D721Med (cell line): ENCODE data around the gene NTNG1.

Experiments
- DNase-seq: peaks from one replicate; pipeline ENCODE4 v3.0.0; 2011; ENCODE audit warnings: low spot score; ENCODE audit not compliant: insufficient read length
- FAIRE-seq: peaks from 2 replicates; lab custom pipeline; 2011; peaks lifted over from hg19 to GRCh38; lab: Jason Lieb, UNC
- CTCF ChIP-seq: IDR thresholded peaks from 2 replicates; pipeline ENCODE4 v1.5.1; 2012; ENCODE audit warnings: mild to moderate bottlenecking, control low read depth; ENCODE audit not compliant: insufficient read depth; ENCODE audit errors: missing control alignments

NTNG1 gene

GRCh38 chr1:107244709-107245500, 104.1 kb downstream of the NTNG1 start:
- TF ChIP-seq CTCF, result no peak
- no peak for DNase-seq
- FAIRE-seq, result no peak

- TF ChIP-seq CTCF, result no peak
- FAIRE-seq (no peak), DNase-seq (no peak)
Measured at GRCh38 chr1:107246775-107247345, 106.0 kb downstream of the NTNG1 start.

DNA sequence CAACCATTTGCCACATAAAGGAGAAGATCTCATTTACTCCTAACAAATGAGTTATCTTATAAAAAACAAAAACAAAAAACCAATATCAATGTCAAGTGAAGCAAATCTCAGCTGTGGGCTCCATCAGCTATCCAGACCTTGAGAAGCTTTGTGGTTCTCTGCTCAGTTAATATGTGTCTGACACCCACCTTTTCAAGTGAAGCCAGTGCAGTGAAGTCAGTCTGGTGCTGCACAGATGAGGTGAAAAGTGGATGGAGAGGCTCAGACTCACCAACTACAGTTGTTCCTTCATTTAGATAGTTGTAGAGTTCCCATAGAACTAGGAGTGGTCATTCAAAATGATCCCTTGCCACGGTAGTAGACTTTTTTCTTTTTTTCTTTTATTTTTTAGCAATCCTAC, 106.8 kb downstream of the NTNG1 start:
- FAIRE-seq (no peak), DNase-seq (no peak)
- no peak for TF ChIP-seq CTCF

DNA sequence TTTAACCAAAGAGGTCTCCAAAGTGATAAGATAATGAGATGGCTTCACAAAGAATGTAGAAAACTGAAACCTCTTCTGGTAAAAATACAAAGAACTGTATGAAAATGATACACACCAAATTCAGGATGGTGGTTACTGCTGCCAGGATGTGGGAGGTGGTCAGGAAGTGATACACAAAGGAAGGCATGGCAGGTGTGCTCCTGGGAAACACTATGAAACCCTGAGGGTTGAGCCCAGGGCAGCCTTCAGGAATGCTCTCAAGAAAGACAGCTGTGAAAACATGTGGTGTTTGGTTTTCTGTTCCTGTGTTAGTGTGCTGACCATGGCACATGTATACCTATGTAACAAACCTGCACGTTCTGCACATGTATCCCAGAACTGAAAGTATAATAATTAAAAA, 109.3 kb downstream of the NTNG1 start:
- DNase-seq (no peak), FAIRE-seq (no peak)
- no peak for TF ChIP-seq CTCF

GRCh38 chr1:107251083-107251482, 110.2 kb downstream of the NTNG1 start:
- no peak for FAIRE-seq
- DNase-seq, result no peak
- no peak for TF ChIP-seq CTCF

- no peak for DNase-seq
- no peak for TF ChIP-seq CTCF
- FAIRE-seq, result no peak
Measured at GRCh38 chr1:107251839-107252238, 111.0 kb downstream of the NTNG1 start.

- no peak for TF ChIP-seq CTCF
- FAIRE-seq (no peak), DNase-seq (no peak)
Measured at GRCh38 chr1:107252271-107252670, 111.4 kb downstream of the NTNG1 start.
